ENCODE results near the gene IGFALS.

IGFALS gene

DNA sequence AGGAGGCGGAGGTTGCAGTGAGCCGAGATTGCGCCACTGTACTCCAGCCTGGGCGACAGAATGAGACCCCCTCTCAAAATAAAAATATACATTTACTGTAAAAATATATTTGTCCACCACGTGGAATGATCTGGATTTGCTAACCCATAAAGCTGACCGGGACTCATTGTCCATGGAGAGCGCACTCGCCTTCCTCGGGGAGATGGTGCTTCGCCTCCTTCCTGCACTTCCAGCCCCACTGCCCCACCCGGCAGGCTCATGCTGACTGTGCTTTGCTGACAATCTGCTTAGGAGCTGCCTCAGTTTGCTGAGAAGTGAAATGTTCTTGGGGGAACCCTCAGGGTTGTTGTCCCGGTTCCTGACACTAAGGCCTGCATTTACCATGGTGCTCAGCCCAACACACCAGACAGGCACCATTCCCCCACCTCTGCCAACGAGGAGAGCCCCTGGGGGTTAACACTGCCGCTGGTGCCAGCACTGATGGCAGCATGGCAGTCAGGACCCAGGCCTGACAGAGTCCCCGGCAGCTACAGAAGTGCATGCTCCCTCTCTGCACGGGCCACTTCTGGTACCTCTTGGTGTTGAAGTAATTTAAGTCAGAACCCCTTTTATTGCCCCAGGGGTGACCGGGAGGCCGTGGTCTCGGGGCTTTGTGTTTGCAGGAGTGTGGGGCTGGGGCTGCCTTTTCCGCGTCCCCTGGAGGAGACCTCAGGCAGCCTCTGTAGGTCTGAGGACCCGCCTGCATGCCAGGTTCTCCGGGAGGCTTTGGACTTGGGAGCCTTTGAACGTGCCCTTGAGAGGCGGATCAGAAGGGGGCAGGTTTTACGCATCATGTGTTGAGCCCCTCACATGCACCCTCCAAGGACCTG, 8.3 kb downstream of the IGFALS start:
- TF ChIP-seq, protein P1, sequence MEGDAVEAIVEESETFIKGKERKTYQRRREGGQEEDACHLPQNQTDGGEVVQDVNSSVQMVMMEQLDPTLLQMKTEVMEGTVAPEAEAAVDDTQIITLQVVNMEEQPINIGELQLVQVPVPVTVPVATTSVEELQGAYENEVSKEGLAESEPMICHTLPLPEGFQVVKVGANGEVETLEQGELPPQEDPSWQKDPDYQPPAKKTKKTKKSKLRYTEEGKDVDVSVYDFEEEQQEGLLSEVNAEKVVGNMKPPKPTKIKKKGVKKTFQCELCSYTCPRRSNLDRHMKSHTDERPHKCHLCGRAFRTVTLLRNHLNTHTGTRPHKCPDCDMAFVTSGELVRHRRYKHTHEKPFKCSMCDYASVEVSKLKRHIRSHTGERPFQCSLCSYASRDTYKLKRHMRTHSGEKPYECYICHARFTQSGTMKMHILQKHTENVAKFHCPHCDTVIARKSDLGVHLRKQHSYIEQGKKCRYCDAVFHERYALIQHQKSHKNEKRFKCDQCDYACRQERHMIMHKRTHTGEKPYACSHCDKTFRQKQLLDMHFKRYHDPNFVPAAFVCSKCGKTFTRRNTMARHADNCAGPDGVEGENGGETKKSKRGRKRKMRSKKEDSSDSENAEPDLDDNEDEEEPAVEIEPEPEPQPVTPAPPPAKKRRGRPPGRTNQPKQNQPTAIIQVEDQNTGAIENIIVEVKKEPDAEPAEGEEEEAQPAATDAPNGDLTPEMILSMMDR (IDR thresholded peaks at IDR 0.05): no peak
- H3K4me1 ChIP-seq: peaks cover 0 to 61% (median 35%) of the 10 kb centered on the region in 4 donors
- no peaks in the 10 kb centered on the region for H3K27me3 ChIP-seq
- no peak for DNase-seq
- peaks cover 15 to 61% (median 43%) of the 10 kb centered on the region in 3 donors for H3K36me3 ChIP-seq
- H3K4me3 ChIP-seq: no peak overlapping the region
- intact Hi-C loops (cut with DNase I; ENCODE audit: low total_unique reads): loop anchor here (5.0 kb wide), 1 partner anchor 42 kb away; the partner anchor contains the start of genes FAHD1 and HAGH
- H3K27ac ChIP-seq: no peak overlapping the region
- no peaks in the 10 kb centered on the region for H3K9me3 ChIP-seq

DNA sequence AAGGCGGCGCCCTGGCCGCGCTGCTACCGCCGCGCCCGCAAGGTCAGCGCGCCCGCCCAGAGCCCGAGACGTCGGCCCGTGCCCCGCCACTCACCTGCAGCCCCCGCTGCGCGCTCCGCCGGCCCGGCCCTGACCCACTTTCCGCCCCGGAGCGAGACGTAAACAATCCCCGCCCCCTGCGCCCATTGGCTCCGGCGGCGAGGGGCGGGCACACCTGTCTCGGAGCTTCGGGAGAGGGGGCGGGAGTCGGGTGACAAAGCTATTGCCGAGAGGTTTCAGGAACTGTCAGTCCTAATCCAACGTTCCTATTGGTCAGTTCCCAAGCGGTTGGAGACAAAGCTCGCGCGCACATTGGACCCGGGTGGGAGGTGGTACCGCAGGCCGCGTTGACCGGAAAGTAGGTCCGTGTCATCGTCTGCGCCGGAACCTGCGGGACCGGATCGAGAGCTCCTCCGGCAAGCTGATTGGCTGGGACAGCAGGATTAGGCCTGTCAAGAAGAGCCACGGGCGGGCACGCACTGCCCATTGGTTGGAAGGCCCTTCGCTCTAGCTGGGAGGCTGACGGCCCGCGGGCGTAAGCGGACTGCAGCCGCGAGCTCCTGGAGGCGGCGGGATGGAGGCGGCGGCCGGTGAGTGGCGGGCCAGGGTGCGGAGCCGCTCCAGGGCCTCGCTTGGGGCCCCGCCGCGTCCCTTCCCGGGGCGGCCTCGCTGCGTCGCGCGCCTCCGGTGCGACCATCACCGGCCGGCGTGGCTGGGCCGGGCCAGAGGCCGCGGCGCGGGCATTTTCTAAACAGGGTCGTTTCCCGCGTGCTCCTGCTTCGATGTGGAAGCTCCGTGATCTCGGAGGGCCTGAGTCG, 10.9 kb downstream of the IGFALS start, which contains the start of the genes NUBP2 and SPSB3:
NUBP2 (plus strand) TSS at position 553 of the 857 bp plus-strand sequence; CDS start at position 614, 61 bp downstream.
SPSB3 (minus strand) TSS at position 164 of the 857 bp plus-strand sequence. CDS start 1,088 bp downstream, outside the sequence.
- intact Hi-C loops (cut with DNase I; ENCODE audit: low total_unique reads): loop anchor here (5.0 kb wide), 1 partner anchor 45 kb away; the partner anchor contains the start of genes FAHD1 and HAGH
- no peaks in the 10 kb centered on the region for H3K9me3 ChIP-seq
- H3K27ac ChIP-seq: peak within 1 kb of the TSS; percentile 75 to 78
- H3K4me1 ChIP-seq: peaks cover 0 to 73% (median 40%) of the 10 kb centered on the region in 4 donors
- TF ChIP-seq, protein P1 (IDR thresholded peaks at IDR 0.05): no peak
- H3K27me3 ChIP-seq: no peaks in the 10 kb centered on the region
- peak; percentile 100 for DNase-seq
- H3K36me3 ChIP-seq: peaks cover 17 to 61% (median 42%) of the 10 kb centered on the region in 3 donors
- peak within 1 kb of the TSS; percentile 74 to 94 for H3K4me3 ChIP-seq

DNA sequence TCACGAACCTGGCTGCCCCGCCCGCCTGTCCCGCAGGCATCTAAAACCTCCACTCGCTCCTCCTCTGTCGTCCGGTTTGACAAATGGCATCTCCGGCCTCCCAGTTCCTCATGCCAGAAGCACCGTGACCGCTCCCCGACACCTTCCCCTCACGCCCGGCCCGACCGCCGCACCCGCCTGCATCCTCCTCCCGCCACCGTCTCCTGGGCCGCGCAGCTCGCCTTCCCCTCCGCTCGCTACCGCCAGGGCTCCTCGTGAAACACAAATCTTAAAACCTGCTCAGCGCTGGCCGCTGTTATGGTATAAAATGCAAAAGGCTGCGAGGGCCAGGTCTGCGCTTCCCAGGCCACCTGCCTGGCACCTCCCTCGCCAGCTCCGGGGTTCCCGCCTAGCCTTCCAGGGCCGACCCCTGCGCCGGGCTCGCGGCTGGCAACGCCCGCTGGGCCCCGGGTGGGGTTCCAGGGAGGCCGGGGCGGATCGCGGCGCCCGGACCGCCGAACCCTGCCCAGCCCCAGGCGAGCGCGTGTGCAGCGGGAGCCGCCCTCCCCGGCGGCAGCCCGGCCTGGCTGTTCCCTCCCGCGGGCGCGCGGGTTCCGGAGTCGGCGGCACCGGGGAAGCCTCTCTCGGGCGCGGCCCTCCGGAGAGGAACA, 11.6 kb downstream of the IGFALS start:
- Histone ChIP-seq H3K27me3 (no peaks in the 10 kb centered on the region), H3K4me3 (peak overlapping the region; percentile 74 to 94), H3K36me3 (peaks cover 18 to 61% (median 42%) of the 10 kb centered on the region in 3 donors), H3K27ac (peak overlapping the region; percentile 70 to 78), H3K4me1 (peaks cover 0 to 69% (median 40%) of the 10 kb centered on the region in 4 donors), H3K9me3 (no peaks in the 10 kb centered on the region)
- TF ChIP-seq, protein P1 (IDR thresholded peaks at IDR 0.05): peak in 1 of 2 experiments; percentile 20
- no peak for DNase-seq
- intact Hi-C loops (cut with DNase I; ENCODE audit: low total_unique reads): loop anchor here (5.0 kb wide), 1 partner anchor 45 kb away; the partner anchor contains the start of genes FAHD1 and HAGH

DNA sequence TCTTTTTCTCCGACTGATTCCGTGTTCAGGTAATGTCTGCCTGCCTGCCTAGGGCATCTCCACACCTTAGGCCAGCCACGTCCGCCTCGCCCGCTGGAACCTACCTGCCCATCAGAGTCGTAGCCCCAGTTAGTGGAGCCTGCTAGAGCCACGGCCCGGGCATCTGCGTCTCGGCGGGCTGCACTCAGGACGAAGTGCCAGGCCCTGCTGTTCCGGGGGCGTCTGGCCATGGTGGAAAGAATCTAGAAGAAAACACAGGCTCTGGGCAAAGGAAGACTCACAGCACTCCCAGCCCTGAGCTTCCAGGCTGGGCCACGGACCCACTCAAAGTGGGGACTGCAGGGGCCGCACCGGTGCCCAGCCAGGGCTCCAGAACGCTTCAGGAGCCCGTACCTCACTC, 12.3 kb downstream of the IGFALS start:
- Histone ChIP-seq H3K4me1 (peaks cover 0 to 63% (median 40%) of the 10 kb centered on the region in 4 donors), H3K4me3 (peak overlapping the region; percentile 74 to 94), H3K27ac (peak overlapping the region; percentile 70 to 78), H3K9me3 (no peaks in the 10 kb centered on the region), H3K36me3 (peaks cover 19 to 61% (median 43%) of the 10 kb centered on the region in 3 donors), H3K27me3 (no peaks in the 10 kb centered on the region)
- intact Hi-C loops (cut with DNase I; ENCODE audit: low total_unique reads): loop anchor here (5.0 kb wide), 1 partner anchor 46 kb away; the partner anchor contains the start of genes FAHD1 and HAGH
- no peak for DNase-seq
- TF ChIP-seq, protein P1 (IDR thresholded peaks at IDR 0.05): no peak

Measured in tibial artery (tissue), 4 donors.